ENCODE data around the gene TBK1.

GRCh38 chr12:64475518-64475917 is 23.6 kb downstream of the TBK1 start:
- no peak for TF ChIP-seq CTCF (IDR thresholded peaks at IDR 0.05; ENCODE audit: low read length)
- TF ChIP-seq EZH2 (IDR thresholded peaks at IDR 0.05; ENCODE audit: borderline replicate concordance, low read length): no peak
